CD14-positive monocyte (primary cell): Measurements from ENCODE around the gene URI1. TPM values are rescaled to one million over a fixed set of nuclear protein-coding genes. Genes with fewer than 3 reads are reported as not detected.
A peak's percentile ranks its signal among the peaks of the same experiment; 100 is the strongest.

Experiments used
- DNase-seq, 3 donors: peaks; one replicate each; pipeline ENCODE4 v3.0.0-alpha.2; 2011 to 2022
- H2AFZ ChIP-seq: 2 replicates; pipeline ENCODE4 v1.6.0; 2012; ENCODE audit warnings: mild to moderate bottlenecking, low read depth, low read length, inconsistent platforms; ENCODE audit not compliant: insufficient read depth, poor library complexity, severe bottlenecking
- H3K27ac ChIP-seq, 2 donors: 1 replicate in 1 of 2; 2 replicates in 1 of 2; pipeline ENCODE4 v1.5.1; 2012 to 2013; ENCODE audit warnings: low read length in 2 of 2, control low read depth in 1 of 2, inconsistent platforms in 1 of 2, low read depth in 1 of 2, mild to moderate bottlenecking in 1 of 2
- H3K27me3 ChIP-seq, 2 donors: one replicate each; pipeline versions ENCODE4 v1.6.0 to v1.6.1; 2011 to 2013; ENCODE audit warnings: low read length in 2 of 2; ENCODE audit not compliant: control insufficient read depth in 2 of 2, insufficient read depth in 2 of 2
- H3K36me3 ChIP-seq, 2 donors: replicated peaks in 1 of 2; 1 replicate in 1 of 2; 2 replicates in 1 of 2; pipeline versions ENCODE4 v1.5.1 to v1.6.1; 2012 to 2013; ENCODE audit warnings: low read length in 2 of 2, control low read depth in 1 of 2, inconsistent platforms in 1 of 2, mild to moderate bottlenecking in 1 of 2; ENCODE audit not compliant: insufficient read depth in 2 of 2, control insufficient read depth in 1 of 2
- H3K4me1 ChIP-seq, 2 donors: 1 replicate in 1 of 2; 2 replicates in 1 of 2; pipeline versions ENCODE4 v1.5.1 to v1.6.1; 2012 to 2013; ENCODE audit warnings: low read length in 2 of 2, control low read depth in 1 of 2, inconsistent platforms in 1 of 2, mild to moderate bottlenecking in 1 of 2, moderate library complexity in 1 of 2; ENCODE audit not compliant: insufficient read depth in 2 of 2, control insufficient read depth in 1 of 2
- H3K4me2 ChIP-seq: replicated peaks from 2 replicates; pipeline ENCODE3; 2012; ENCODE audit warnings: low read length, moderate library complexity, mild to moderate bottlenecking; ENCODE audit not compliant: poor library complexity, severe bottlenecking; ENCODE audit errors: extremely low read depth
- H3K4me3 ChIP-seq, 3 experiments: fragments of 200-600 bp in 1 of 3; sonication (generic) in 1 of 3; replicated peaks in 1 of 3; 1 replicate in 2 of 3; 2 replicates in 1 of 3; pipeline ENCODE4 v1.5.1; 2011 to 2013; ENCODE audit warnings: low read length in 3 of 3, mild to moderate bottlenecking in 3 of 3, control low read depth in 2 of 3, low read depth in 2 of 3, inconsistent platforms in 1 of 3, moderate library complexity in 1 of 3
- H3K79me2 ChIP-seq: 2 replicates; pipeline ENCODE4 v1.6.0; 2012; ENCODE audit warnings: mild to moderate bottlenecking, control low read depth, inconsistent platforms, low read length, moderate library complexity; ENCODE audit not compliant: insufficient read depth
- H3K9ac ChIP-seq: 2 replicates; pipeline ENCODE4 v1.6.0; 2017; ENCODE audit warnings: low read length, mild to moderate bottlenecking; ENCODE audit not compliant: insufficient read depth, poor library complexity, severe bottlenecking
- H3K9me3 ChIP-seq, 2 donors: replicated peaks in 1 of 2; 1 replicate in 1 of 2; 2 replicates in 1 of 2; pipeline versions ENCODE4 v1.5.1 to v1.6.1; 2012 to 2013; ENCODE audit warnings: low read length in 2 of 2, control low read depth in 1 of 2; ENCODE audit not compliant: control insufficient read depth in 1 of 2, insufficient read depth in 1 of 2
- H4K20me1 ChIP-seq: 2 replicates; pipeline ENCODE4 v1.6.0; 2012; ENCODE audit warnings: mild to moderate bottlenecking, low read length, control low read depth, moderate library complexity; ENCODE audit not compliant: insufficient read depth
- H3K27ac Mint-ChIP-seq, 7 donors: one replicate each; pipeline ENCODE4 v1.8.0; 2020; ENCODE audit warnings: mild to moderate bottlenecking in 7 of 7, mixed read lengths in 7 of 7, moderate library complexity in 6 of 7, inconsistent platforms in 2 of 7
- H3K27me3 Mint-ChIP-seq, 3 donors: one replicate each; pipeline ENCODE4 v1.8.0; 2021 to 2022; ENCODE audit warnings: low read depth in 3 of 3, mild to moderate bottlenecking in 3 of 3, mixed read lengths in 3 of 3, moderate library complexity in 3 of 3, inconsistent platforms in 1 of 3
- H3K36me3 Mint-ChIP-seq, 2 donors: one replicate each; pipeline ENCODE4 v1.8.0; 2020; ENCODE audit warnings: mixed read lengths in 2 of 2, inconsistent platforms in 1 of 2, mild to moderate bottlenecking in 1 of 2
- H3K4me1 Mint-ChIP-seq: one replicate; pipeline ENCODE4 v1.8.0; 2020; ENCODE audit warnings: mild to moderate bottlenecking, mixed read lengths
- H3K4me3 Mint-ChIP-seq, 2 donors: one replicate each; pipeline ENCODE4 v1.8.0; 2020; ENCODE audit warnings: mild to moderate bottlenecking in 2 of 2, mixed read lengths in 2 of 2, moderate library complexity in 1 of 2
- H3K9me3 Mint-ChIP-seq, 7 donors: one replicate each; pipeline ENCODE4 v1.8.0; 2020 to 2022; ENCODE audit warnings: mixed read lengths in 7 of 7, mild to moderate bottlenecking in 6 of 7, moderate library complexity in 6 of 7, inconsistent platforms in 2 of 7
- CTCF ChIP-seq: fragments of 200-600 bp; IDR thresholded peaks from one replicate; pipeline ENCODE4 v1.8.0; 2022; ENCODE audit warnings: antibody characterized with exemption, mild to moderate bottlenecking
- WGBS: methylation state at CpG from one replicate; pipeline ENCODE4 v1.1.5; 2013; ENCODE audit warnings: missing lambda C conversion rate; ENCODE audit not compliant: insufficient coverage; 5-methylcytosine and 5-hydroxymethylcytosine counted together
- intact Hi-C, 2 donors: fragments of 100-400 bp; cut with micrococcal nuclease; formaldehyde crosslinking; loops; one replicate each; pipeline versions ENCODE4 v1.15.0 to v1.15.1; 2023
- polyA plus RNA-seq, 3 donors: library from polyadenylated mRNA; depleted of rRNA in 1 of 3; unstranded in 2 of 3; stranded (reverse) in 1 of 3; fragments of 300-500 nt in 2 of 3; fragments of >200 nt in 1 of 3; fragmentation: Illumina TruSeq in 2 of 3; gene quantifications; 1 replicate in 2 of 3; 2 replicates in 1 of 3; pipeline ENCODE4 v1.2.3, GENCODE V29; 2012 to 2021

Gene URI1
- polyA plus RNA-seq, 3 donors: 5.3 to 19.3 (median 9.7) TPM

GRCh38 chr19:29966588-29967249 lies 24.7 kb downstream of the URI1 start:
- intact Hi-C loops: no loop called here
- peak; percentile 41 for TF ChIP-seq CTCF
- Histone ChIP-seq H3K4me3 (no peak overlapping the region), H3K4me1 (peaks cover 11 to 17% of the 10 kb centered on the region in 2 donors), H3K79me2 (peaks cover 99% of the 10 kb centered on the region), H4K20me1 (peaks cover 88% of the 10 kb centered on the region), H3K9me3 (no peaks in the 10 kb centered on the region), H3K27ac (no peak overlapping the region), H3K4me2 (no peak overlapping the region), H2AFZ (no peak overlapping the region), H3K9ac (no peak overlapping the region), H3K27me3 (no peaks in the 10 kb centered on the region), H3K36me3 (no peaks in the 10 kb centered on the region)
- no peaks in the 10 kb centered on the region for H3K36me3 Mint-ChIP-seq
- H3K4me1 Mint-ChIP-seq: peaks cover 64% of the 10 kb centered on the region
- no peak for DNase-seq
- H3K27me3 Mint-ChIP-seq: peaks cover 0 to 1% (median 0%) of the 10 kb centered on the region in 3 donors
- no peak overlapping the region for H3K4me3 Mint-ChIP-seq
- H3K27ac Mint-ChIP-seq: no peak overlapping the region
- H3K9me3 Mint-ChIP-seq: no peaks in the 10 kb centered on the region

GRCh38 chr19:29967623-29968022 lies 25.6 kb downstream of the URI1 start:
- Histone ChIP-seq H3K79me2 (peaks cover 100% of the 10 kb centered on the region), H3K36me3 (no peaks in the 10 kb centered on the region), H4K20me1 (peaks cover 88% of the 10 kb centered on the region), H3K27ac (peak overlapping the region in 1 of 2 donors; percentile 63), H3K9me3 (no peaks in the 10 kb centered on the region), H3K4me1 (peaks cover 11 to 17% of the 10 kb centered on the region in 2 donors), H3K4me2 (no peak overlapping the region), H3K4me3 (no peak overlapping the region), H2AFZ (no peak overlapping the region), H3K9ac (peak overlapping the region; percentile 15), H3K27me3 (no peaks in the 10 kb centered on the region)
- peaks cover 64% of the 10 kb centered on the region for H3K4me1 Mint-ChIP-seq
- no peaks in the 10 kb centered on the region for H3K9me3 Mint-ChIP-seq
- peak in 1 of 3 donors; percentile 8 for DNase-seq
- H3K4me3 Mint-ChIP-seq: no peak overlapping the region
- TF ChIP-seq CTCF: no peak
- no peaks in the 10 kb centered on the region for H3K36me3 Mint-ChIP-seq
- whole genome bisulfite sequencing: 0% methylated on average over 3 of the region's 3 CpGs
- H3K27ac Mint-ChIP-seq: peak overlapping the region in 1 of 7 donors; percentile 32
- H3K27me3 Mint-ChIP-seq: peaks cover 0 to 1% (median 0%) of the 10 kb centered on the region in 3 donors
- intact Hi-C loops: no loop called here
